ENCODE measurements around the gene IQSEC1. TPM values are rescaled to one million over a fixed set of nuclear protein-coding genes. Genes with fewer than 3 reads are reported as not detected.

IQSEC1 gene
- total RNA-seq, 4 donors from 2014 or later = 24.0 to 43.0 (median 31.8) TPM

GRCh38 chr3:13120289-13120927, 47.2 kb upstream of the IQSEC1 start:
- Histone ChIP-seq H3K9me3 (no peaks in the 10 kb centered on the region), H3K4me1 (no peaks in the 10 kb centered on the region), H3K36me3 (no peaks in the 10 kb centered on the region), H3K4me3 (no peak overlapping the region), H3K27ac (no peak overlapping the region), H3K27me3 (no peaks in the 10 kb centered on the region)
- in situ Hi-C loops (cut with MboI; ENCODE audit: low pct_ligation_motif_present in 1 of 4, low pct_unique_long_range_greater_than_20kb in 1 of 4, low sequenced_read_pairs in 3 of 4) (no loop called here), intact Hi-C loops (cut with DNase I; ENCODE audit: low total_unique reads) (no loop called here)
- TF ChIP-seq CTCF (IDR thresholded peaks at IDR 0.05) (no peak), EP300 (IDR thresholded peaks at IDR 0.05; ENCODE audit: low read depth) (no peak), POLR2AphosphoS5 (IDR thresholded peaks at IDR 0.05) (no peak), POLR2A (IDR thresholded peaks at IDR 0.05) (no peak)
- WGBS, 2 donors (ENCODE audit: low coverage in 1 of 2) = 73% methylated on average over 14 of the region's 14 CpGs; no CpG with 5 or more reads in 1 of the 2 donors
- DNase-seq = no peak

DNA sequence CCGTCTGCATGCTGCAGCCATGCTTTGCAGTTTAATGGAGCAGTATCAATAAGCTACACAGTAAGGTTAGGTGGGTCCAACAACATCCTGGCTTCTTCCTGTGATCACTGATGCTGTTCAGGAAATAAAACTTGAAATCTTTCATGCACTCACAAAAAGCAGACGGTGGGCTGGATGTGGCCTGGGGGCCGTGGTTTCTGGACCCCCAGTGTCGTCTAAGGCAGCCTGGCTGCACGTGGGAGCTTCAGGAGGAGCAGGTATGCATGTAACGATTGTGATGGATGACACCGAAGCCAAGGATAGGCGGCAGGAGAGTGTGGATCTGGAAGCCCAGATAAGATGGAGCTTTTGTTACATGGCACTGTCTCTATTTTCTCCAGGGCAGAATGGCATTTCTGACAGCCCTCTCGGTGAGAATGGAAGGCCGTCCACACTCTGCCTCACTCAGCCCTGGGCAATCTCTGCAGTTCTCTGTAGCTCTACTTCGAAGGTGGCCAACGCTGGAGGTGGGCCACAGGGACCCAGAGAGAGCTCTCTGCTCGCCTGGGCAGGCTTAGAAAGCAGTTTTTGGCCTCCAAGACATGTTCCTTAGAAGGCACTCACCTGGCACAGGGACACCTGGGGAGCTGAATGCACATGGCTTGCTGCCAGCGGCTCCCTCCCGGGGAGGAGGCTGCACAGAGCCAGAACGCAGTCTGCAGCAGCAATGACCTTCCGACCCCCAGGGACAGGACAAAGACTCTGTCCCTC, 46.4 kb upstream of the IQSEC1 start:
- Histone ChIP-seq H3K27me3 (no peaks in the 10 kb centered on the region), H3K27ac (no peak overlapping the region), H3K4me1 (no peaks in the 10 kb centered on the region), H3K4me3 (no peak overlapping the region), H3K9me3 (no peaks in the 10 kb centered on the region), H3K36me3 (no peaks in the 10 kb centered on the region)
- TF ChIP-seq EP300 (IDR thresholded peaks at IDR 0.05; ENCODE audit: low read depth) (no peak), POLR2AphosphoS5 (IDR thresholded peaks at IDR 0.05) (no peak), CTCF (IDR thresholded peaks at IDR 0.05) (no peak), POLR2A (IDR thresholded peaks at IDR 0.05) (no peak)
- 50 to 56% methylated on average over 1 to 17 of the region's 17 CpGs for WGBS, 2 donors (ENCODE audit: low coverage in 1 of 2)
- DNase-seq = no peak
- in situ Hi-C loops (cut with MboI; ENCODE audit: low pct_ligation_motif_present in 1 of 4, low pct_unique_long_range_greater_than_20kb in 1 of 4, low sequenced_read_pairs in 3 of 4) (no loop called here), intact Hi-C loops (cut with DNase I; ENCODE audit: low total_unique reads) (no loop called here)

DNA sequence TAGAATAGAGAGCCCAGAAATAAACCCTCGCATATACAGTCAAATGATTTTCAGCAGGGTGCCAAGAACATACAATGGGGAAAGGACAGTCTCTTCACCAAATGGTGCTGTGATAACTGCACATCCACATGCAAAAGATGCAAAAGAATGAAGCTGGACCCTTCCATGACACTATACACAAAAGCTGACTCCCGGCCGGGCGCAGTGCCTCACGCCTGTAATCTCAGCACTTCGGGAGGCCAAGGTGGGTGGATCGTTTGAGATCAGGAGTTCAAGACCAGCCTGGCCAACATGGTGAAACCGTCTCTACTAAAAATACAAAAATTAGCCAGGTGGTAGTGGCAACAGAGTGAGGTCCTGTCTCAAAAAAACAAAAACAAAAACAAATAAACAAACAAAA, 43.2 kb upstream of the IQSEC1 start:
- WGBS, 2 donors (ENCODE audit: low coverage in 1 of 2) = 67% methylated on average over 2 to 8 of the region's 8 CpGs

More for the DNA sequence above, 43.2 kb upstream of the IQSEC1 start:
- H3K27me3 ChIP-seq = no peaks in the 10 kb centered on the region
- no peaks in the 10 kb centered on the region for H3K36me3 ChIP-seq
- H3K4me1 ChIP-seq = peaks cover under 1 to 7% (median 5%) of the 10 kb centered on the region in 4 donors
- H3K4me3 ChIP-seq = no peak overlapping the region
- no peak overlapping the region for H3K27ac ChIP-seq
- intact Hi-C loops (cut with DNase I; ENCODE audit: low total_unique reads) = no loop called here
- in situ Hi-C loops (cut with MboI; ENCODE audit: low pct_ligation_motif_present in 1 of 4, low pct_unique_long_range_greater_than_20kb in 1 of 4, low sequenced_read_pairs in 3 of 4) = no loop called here
- no peaks in the 10 kb centered on the region for H3K9me3 ChIP-seq
- no peak for TF ChIP-seq EP300 (IDR thresholded peaks at IDR 0.05; ENCODE audit: low read depth)
- TF ChIP-seq POLR2AphosphoS5 (IDR thresholded peaks at IDR 0.05) = no peak
- no peak for TF ChIP-seq CTCF (IDR thresholded peaks at IDR 0.05)
- TF ChIP-seq POLR2A (IDR thresholded peaks at IDR 0.05) = no peak
- no peak for DNase-seq

Measured in transverse colon (tissue), 4 donors.